Stimulated activated CD4-positive, alpha-beta T cell treated with anti-CD3 and anti-CD28 coated beads, Interleukin-2, amount 100 ng/mL, for 24 hours (primary cell): ENCODE measurements around the gene BTBD8.

Experiments
- DNase-seq, 2 donors: peaks; one replicate each; pipeline ENCODE4 v3.0.0-alpha.2; 2020

Gene BTBD8

DNA sequence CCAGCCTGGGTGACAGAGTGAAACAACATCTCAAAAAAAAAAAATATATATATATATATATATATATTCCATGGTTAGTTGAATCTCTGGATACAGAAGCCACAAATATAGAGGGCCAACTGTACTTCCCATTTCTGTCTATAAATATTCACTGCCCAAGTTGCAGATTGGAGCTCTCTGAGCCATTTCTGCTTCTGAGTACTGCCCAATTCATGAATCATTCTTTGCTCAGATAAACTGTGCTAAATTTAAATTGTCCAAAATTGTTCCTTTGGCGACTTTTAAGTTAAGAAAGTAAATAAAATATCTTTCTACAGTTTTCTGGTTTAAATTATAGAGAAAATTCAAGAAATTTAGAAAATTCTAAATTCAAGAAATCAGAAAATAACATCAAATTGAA is 114.4 kb downstream of the BTBD8 start:
- no peak for DNase-seq

DNA sequence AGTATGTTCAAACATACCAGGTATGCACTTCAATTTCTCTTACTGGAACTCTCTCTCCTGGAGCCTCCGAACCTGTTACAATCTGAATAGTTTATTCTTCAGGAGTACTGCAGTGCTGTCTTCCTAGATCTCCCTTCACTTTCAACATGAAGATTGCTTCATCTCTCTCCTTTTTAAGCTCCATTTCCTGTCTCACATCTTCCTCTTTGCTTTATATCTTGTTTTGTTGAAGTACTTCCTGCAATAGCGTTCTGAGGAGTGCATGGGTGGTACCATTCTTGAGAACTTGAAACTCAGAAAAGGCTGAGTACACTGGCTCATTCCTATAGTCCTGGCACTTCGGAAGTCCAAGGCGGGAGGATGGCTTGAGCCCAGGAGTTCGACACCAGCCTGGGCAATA is 121.8 kb downstream of the BTBD8 start:
- DNase-seq, result no peak

DNA sequence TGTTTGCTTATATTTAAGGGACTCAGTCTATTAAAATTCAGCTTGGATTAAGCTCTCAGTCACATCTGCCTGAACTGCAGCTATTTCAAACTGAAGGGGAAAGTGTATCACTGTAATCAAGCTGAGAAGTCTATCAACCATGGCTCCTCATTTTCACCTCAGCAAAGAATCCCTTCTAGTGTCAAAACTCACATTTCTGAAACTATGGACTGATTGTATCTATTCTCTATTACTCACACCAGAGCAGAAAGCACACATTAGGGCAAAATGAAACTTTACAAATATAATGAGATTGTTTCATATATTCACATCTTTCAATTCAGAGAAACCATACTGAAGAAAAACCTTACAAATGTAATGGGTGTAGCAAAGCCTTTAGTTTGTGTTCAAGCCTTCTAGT is 123.0 kb downstream of the BTBD8 start:
- no peak for DNase-seq

DNA sequence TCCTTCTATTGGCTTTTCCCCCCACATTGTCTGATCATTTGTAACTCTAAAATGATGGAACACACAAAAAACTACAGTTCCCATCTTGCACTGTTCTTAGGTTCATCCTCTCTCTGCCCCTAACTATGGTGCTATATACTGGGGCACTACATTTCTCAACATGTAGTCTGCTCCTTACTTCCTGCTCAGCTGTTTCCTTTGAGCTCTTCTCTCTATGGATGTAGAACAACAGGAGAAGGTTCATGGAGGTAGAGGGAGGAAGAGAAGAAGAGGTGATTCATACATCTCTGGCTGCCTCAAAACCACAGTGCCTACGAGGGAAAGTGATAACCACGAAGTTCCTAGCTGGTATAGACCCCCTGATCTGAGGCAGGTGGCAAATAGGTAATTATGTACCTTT is 130.6 kb downstream of the BTBD8 start:
- no peak for DNase-seq

DNA sequence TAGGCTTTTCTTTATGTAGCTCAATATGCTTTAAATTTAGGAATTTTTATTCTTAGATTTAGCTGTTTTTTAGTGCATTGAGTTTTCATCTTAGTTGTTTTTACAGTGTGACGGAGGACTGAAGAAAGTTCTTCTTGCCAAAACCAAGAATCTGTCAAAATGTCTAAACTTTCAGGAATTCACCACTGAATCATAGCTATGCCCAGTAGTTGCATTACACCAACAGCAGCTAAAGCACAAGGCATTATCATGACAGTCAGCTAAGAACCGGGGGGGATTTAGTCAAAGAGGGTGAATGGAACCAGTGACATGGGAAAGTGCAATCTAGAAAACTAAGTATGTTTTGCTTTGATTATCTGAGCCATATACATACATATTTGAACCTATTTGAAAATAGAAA is 131.0 kb downstream of the BTBD8 start:
- DNase-seq, result no peak

DNA sequence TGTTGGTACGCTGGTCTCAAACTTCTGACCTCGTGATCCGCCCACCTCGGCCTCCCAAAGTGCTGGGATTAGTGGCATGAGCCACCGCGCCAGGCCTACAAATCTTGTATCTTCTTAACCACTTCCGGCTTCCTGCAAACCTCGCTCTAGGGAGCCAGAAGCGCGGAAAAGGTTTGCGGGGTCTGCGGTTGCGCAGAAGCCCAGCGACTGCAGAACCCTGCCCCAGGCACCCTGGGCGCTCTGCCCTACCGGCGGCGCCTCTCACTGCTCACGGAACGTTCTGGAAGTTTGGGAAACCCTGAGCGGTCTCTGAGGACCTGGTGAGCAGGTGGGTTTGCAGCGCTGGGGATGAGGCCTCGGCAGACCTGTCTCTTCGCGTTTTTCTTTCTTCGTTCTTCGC is 137.6 kb downstream of the BTBD8 start, which contains the start of gene C1orf146:
C1orf146 (plus strand) TSS at position 195 of the 400 bp plus-strand sequence. CDS start 13,506 bp downstream, outside the sequence.
- DNase-seq, result no peak

DNA sequence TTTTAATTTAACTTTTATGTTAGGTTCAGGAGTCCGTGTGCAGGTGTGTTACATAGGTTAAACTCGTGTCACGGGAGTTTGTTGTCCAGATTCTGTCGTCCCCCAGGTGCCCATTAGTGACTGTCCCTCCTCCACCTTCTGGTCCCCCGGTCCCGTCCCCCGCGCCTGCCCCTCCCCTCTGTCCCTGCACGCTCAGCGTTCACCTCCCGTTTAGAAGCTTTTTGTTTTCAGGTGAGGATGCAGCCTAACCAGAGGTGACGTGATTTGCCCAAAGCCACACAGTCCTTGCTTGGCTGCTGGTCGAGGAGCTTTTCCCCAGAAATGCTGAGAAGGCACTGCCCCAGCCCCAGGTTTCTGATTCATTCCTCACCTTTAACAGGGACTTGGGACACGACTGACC is 138.4 kb downstream of the BTBD8 start:
- DNase-seq, result no peak

DNA sequence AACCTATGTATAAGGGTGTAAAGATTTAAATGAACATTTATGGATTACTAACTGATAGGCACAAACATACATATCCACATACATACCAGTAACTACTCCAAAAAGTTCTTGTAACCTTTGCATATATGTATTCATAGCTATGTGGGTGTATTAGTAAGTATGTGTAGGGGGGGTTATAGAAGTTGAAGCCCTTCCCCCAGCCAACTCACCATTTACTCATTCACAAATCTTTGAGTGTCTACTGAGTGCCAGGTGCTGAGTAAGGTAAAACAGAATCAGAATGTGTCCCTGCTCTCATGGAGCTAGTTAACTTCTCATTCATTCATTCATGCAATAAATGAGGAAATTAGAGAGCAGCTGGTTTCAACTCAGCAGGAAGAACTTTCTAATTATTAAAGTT is 138.9 kb downstream of the BTBD8 start:
- no peak for DNase-seq

DNA sequence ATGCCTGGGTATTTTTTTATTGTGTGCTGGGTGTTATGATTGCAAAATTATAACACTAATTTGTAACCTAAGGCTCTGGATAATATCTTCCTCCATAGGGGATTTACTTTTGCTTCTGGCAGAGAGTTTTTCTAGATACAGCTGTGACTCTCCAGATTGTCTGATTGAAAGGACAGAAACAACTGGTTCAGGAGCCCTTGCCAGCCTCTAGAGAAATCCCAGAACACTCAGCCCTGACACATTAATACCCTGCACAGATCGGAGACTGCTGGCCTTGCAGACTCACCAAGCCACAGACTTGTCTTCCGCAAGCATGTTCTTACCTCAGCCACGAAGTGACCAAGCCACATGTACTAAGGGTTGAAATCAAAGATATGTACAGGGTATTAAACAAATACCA is 148.3 kb downstream of the BTBD8 start:
- DNase-seq, result no peak

DNA sequence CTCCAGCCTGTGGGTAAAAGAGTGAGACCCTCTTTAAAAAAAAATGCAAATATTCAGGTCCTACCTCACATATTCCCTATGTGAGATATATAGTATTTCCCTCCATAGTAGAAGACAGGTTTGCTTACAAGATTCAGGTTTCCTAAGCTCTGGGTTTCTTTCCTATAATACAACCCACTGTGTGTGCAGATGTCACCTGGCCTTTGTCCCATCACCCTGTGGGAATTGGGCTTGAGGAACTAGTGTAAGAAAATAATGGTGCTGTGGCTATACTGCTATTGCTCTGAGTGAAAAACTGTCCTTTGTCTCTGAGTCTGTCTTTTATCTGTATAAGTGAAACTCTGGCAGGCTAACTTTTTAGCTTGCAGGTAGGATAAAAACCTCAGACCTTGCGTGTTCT is 150.6 kb downstream of the BTBD8 start:
- no peak for DNase-seq
